Fibroblast of lung (primary cell): ENCODE data around the gene CEP192. TPM values are rescaled to one million over a fixed set of nuclear protein-coding genes. Genes with fewer than 3 reads are reported as not detected.

ENCODE experiments used
- DNase-seq, 2 donors: peaks; one replicate each; pipeline versions ENCODE4 v3.0.0 to v3.0.0-alpha.2; 2010; ENCODE audit warnings: low read depth in 2 of 2
- H2AFZ ChIP-seq: 2 replicates; pipeline ENCODE4 v1.5.1; 2012; ENCODE audit warnings: low read length, control low read depth, inconsistent platforms
- H3K27ac ChIP-seq: 2 replicates; pipeline ENCODE4 v1.5.1; 2011; ENCODE audit warnings: low read length, control low read depth; ENCODE audit not compliant: insufficient read depth
- H3K27me3 ChIP-seq: 2 replicates; pipeline ENCODE4 v1.5.1; 2011; ENCODE audit warnings: mild to moderate bottlenecking, low read length; ENCODE audit not compliant: control insufficient read depth, insufficient read depth
- H3K36me3 ChIP-seq: 2 replicates; pipeline ENCODE4 v1.5.1; 2011; ENCODE audit warnings: low read length; ENCODE audit not compliant: control insufficient read depth, insufficient read depth
- H3K4me1 ChIP-seq: 2 replicates; pipeline ENCODE4 v1.5.1; 2011; ENCODE audit warnings: low read length; ENCODE audit not compliant: control insufficient read depth, insufficient read depth; ENCODE audit errors: extremely low read depth
- H3K4me2 ChIP-seq: 2 replicates; pipeline ENCODE4 v1.5.1; 2011; ENCODE audit warnings: low read length, control low read depth; ENCODE audit not compliant: insufficient read depth; ENCODE audit errors: extremely low read depth
- H3K4me3 ChIP-seq, 4 experiments: fragments of 200-600 bp in 1 of 4; sonication (generic) in 1 of 4; replicated peaks in 1 of 4; 2 replicates each; pipeline ENCODE4 v1.5.1; 2011 to 2016; ENCODE audit warnings: low read length in 4 of 4, low read depth in 3 of 4, mild to moderate bottlenecking in 3 of 4, control low read depth in 2 of 4, inconsistent platforms in 1 of 4, mixed read lengths in 1 of 4; ENCODE audit not compliant: insufficient read depth in 1 of 4; ENCODE audit errors: control extremely low read depth in 1 of 4
- H3K79me2 ChIP-seq: 2 replicates; pipeline ENCODE4 v1.5.1; 2012; ENCODE audit warnings: mild to moderate bottlenecking, low read length, inconsistent platforms; ENCODE audit not compliant: control insufficient read depth, insufficient read depth
- H3K9ac ChIP-seq: 2 replicates; pipeline ENCODE4 v1.5.1; 2011; ENCODE audit warnings: mild to moderate bottlenecking, low read length, control low read depth; ENCODE audit not compliant: insufficient read depth
- H3K9me3 ChIP-seq: 2 replicates; pipeline ENCODE4 v1.5.1; 2012; ENCODE audit warnings: low read depth, low read length; ENCODE audit not compliant: control insufficient read depth, insufficient read depth
- H4K20me1 ChIP-seq: 2 replicates; pipeline ENCODE4 v1.5.1; 2011; ENCODE audit warnings: low read length; ENCODE audit not compliant: control insufficient read depth, insufficient read depth; ENCODE audit errors: extremely low read depth
- CTCF ChIP-seq, 2 donors: IDR thresholded peaks in 1 of 2; conservative IDR thresholded peaks in 1 of 2; 1 replicate in 1 of 2; 2 replicates in 1 of 2; pipeline ENCODE4 v1.5.1; 2011 to 2012; ENCODE audit warnings: low read length in 2 of 2, control low read depth in 1 of 2, inconsistent platforms in 1 of 2, low read depth in 1 of 2, mild to moderate bottlenecking in 1 of 2
- EZH2 ChIP-seq: IDR thresholded peaks from 2 replicates; pipeline ENCODE4 v1.5.1; 2012; ENCODE audit warnings: low read length, control low read depth, mild to moderate bottlenecking; ENCODE audit errors: missing control alignments
- polyA plus RNA-seq, 2 donors: library from polyadenylated mRNA; depleted of rRNA in 1 of 2; stranded (reverse) in 1 of 2; unstranded in 1 of 2; fragments of >200 nt; gene quantifications; 2 replicates each; pipeline ENCODE4 v1.2.1, GENCODE V29; 2011 to 2012; ENCODE audit warnings: missing spikeins in 1 of 2
- total RNA-seq: library from RNA; depleted of rRNA; stranded (reverse); fragments of >200 nt; gene quantifications from 2 replicates; pipeline ENCODE4 v1.2.1, GENCODE V29; 2014

Gene CEP192
- total and polyA plus RNA-seq, 2 donors (not counting 1 experiment from before 2014, with no cell fraction given) = 12.5 to 32.7 TPM

GRCh38 chr18:13061630-13062189 is 70.5 kb downstream of the CEP192 start:
- Histone ChIP-seq H3K4me2 (no peak overlapping the region), H2AFZ (no peak overlapping the region), H3K4me1 (no peaks in the 10 kb centered on the region), H3K27ac (no peak overlapping the region), H3K36me3 (peaks cover 2% of the 10 kb centered on the region), H4K20me1 (no peaks in the 10 kb centered on the region), H3K9me3 (no peaks in the 10 kb centered on the region), H3K9ac (no peak overlapping the region), H3K27me3 (no peaks in the 10 kb centered on the region), H3K79me2 (no peaks in the 10 kb centered on the region), H3K4me3 (no peak overlapping the region)
- no peak for TF ChIP-seq CTCF (conservative IDR thresholded peaks at IDR 0.05 in 1 of 2, IDR thresholded peaks at IDR 0.05 in 1 of 2; ENCODE audit: low read depth in 1 of 2, low read length in 2 of 2)
- no peak for TF ChIP-seq EZH2
- DNase-seq = no peak

GRCh38 chr18:13067124-13067523 is 76.0 kb downstream of the CEP192 start:
- Histone ChIP-seq H3K4me3 (no peak overlapping the region), H3K27me3 (no peaks in the 10 kb centered on the region), H3K4me2 (no peak overlapping the region), H3K4me1 (no peaks in the 10 kb centered on the region), H3K27ac (no peak overlapping the region), H3K9ac (no peak overlapping the region), H3K9me3 (no peaks in the 10 kb centered on the region), H3K36me3 (no peaks in the 10 kb centered on the region), H2AFZ (no peak overlapping the region), H4K20me1 (no peaks in the 10 kb centered on the region), H3K79me2 (no peaks in the 10 kb centered on the region)
- TF ChIP-seq CTCF (conservative IDR thresholded peaks at IDR 0.05 in 1 of 2, IDR thresholded peaks at IDR 0.05 in 1 of 2; ENCODE audit: low read depth in 1 of 2, low read length in 2 of 2) (no peak), EZH2 (no peak)
- no peak for DNase-seq

- TF ChIP-seq CTCF (conservative IDR thresholded peaks at IDR 0.05 in 1 of 2, IDR thresholded peaks at IDR 0.05 in 1 of 2; ENCODE audit: low read depth in 1 of 2, low read length in 2 of 2) (no peak), EZH2 (no peak)
- Histone ChIP-seq H3K36me3 (no peaks in the 10 kb centered on the region), H3K4me3 (no peak overlapping the region), H3K27me3 (no peaks in the 10 kb centered on the region), H3K79me2 (no peaks in the 10 kb centered on the region), H3K9me3 (no peaks in the 10 kb centered on the region), H3K9ac (no peak overlapping the region), H4K20me1 (no peaks in the 10 kb centered on the region), H2AFZ (no peak overlapping the region), H3K4me1 (no peaks in the 10 kb centered on the region), H3K4me2 (no peak overlapping the region), H3K27ac (no peak overlapping the region)
- DNase-seq = peak in 1 of 2 donors; percentile 35
These were observed 76.8 kb downstream of the CEP192 start for GRCh38 chr18:13067966-13068365.
